SK-N-SH (cell line): Measurements from ENCODE around the gene TSEN2. TPM values are rescaled to one million over a fixed set of nuclear protein-coding genes. Genes with fewer than 3 reads are reported as not detected.

Experiments used
- CTCF ChIA-PET: fragments of 300-600, 350-600 bp; formaldehyde crosslinking; extraction: SDS; loops from one replicate; lab custom pipeline; 2021; lab: Yijun Ruan, JAX
- POLR2A ChIA-PET: fragments of 350-600 bp; sonication (Branson Sonifier 250); formaldehyde crosslinking; extraction: SDS; loops from one replicate; lab custom pipeline; 2020; ENCODE audit warnings: antibody characterized with exemption, inconsistent platforms; lab: Yijun Ruan, JAX
- DNase-seq: peaks from one replicate; pipeline ENCODE4 v3.0.0; 2012
- H2AFZ ChIP-seq: fragments of 200-600 bp; sonication (generic); 2 replicates; pipeline ENCODE4 v1.8.1; 2016; ENCODE audit warnings: antibody characterized with exemption, mild to moderate bottlenecking, low read depth
- H3F3A ChIP-seq: fragments of 200-600 bp; sonication (generic); replicated peaks from 2 replicates; pipeline ENCODE3; 2016; ENCODE audit warnings: antibody characterized with exemption, mild to moderate bottlenecking; ENCODE audit not compliant: insufficient read depth
- H3K27ac ChIP-seq, 2 experiments: fragments of 200-500 bp in 1 of 2; fragments of 200-600 bp in 1 of 2; sonication (Bioruptor generic) in 1 of 2; sonication (generic), shearing (Covaris generic) in 1 of 2; 2 replicates each; pipeline versions ENCODE4 v1.5.1 to v1.6.1; 2014 to 2016; ENCODE audit warnings: low read depth in 2 of 2, inconsistent platforms in 1 of 2, low read length in 1 of 2, mild to moderate bottlenecking in 1 of 2, mixed read lengths in 1 of 2
- H3K27me3 ChIP-seq: fragments of 200-600 bp; sonication (generic), shearing (Covaris generic); 2 replicates; pipeline ENCODE4 v1.6.1; 2016; ENCODE audit warnings: mixed run types; ENCODE audit not compliant: insufficient read depth
- H3K36me3 ChIP-seq, 2 experiments: fragments of 200-500 bp in 1 of 2; fragments of 200-600 bp in 1 of 2; sonication (Bioruptor generic) in 1 of 2; sonication (generic) in 1 of 2; replicated peaks in 1 of 2; 2 replicates each; pipeline versions ENCODE3 to v1.5.1; 2014 to 2016; ENCODE audit warnings: low read length in 1 of 2, mild to moderate bottlenecking in 1 of 2; ENCODE audit not compliant: insufficient read depth in 2 of 2, control insufficient read depth in 1 of 2
- H3K4me1 ChIP-seq, 2 experiments: fragments of 200-500 bp in 1 of 2; fragments of 200-600 bp in 1 of 2; sonication (Bioruptor generic) in 1 of 2; sonication (generic), shearing (Covaris generic) in 1 of 2; 2 replicates each; pipeline versions ENCODE4 v1.5.1 to v1.6.1; 2014 to 2016; ENCODE audit warnings: low read depth in 1 of 2, low read length in 1 of 2, mixed run types in 1 of 2; ENCODE audit not compliant: insufficient read depth in 2 of 2, control insufficient read depth in 1 of 2
- H3K4me2 ChIP-seq: fragments of 200-600 bp; sonication (generic), shearing (Covaris generic); 2 replicates; pipeline ENCODE4 v1.6.1; 2017; ENCODE audit warnings: mixed run types
- H3K4me3 ChIP-seq, 2 experiments: fragments of 200-500 bp in 1 of 2; fragments of 200-600 bp in 1 of 2; sonication (Bioruptor generic) in 1 of 2; sonication (generic), shearing (Covaris generic) in 1 of 2; 2 replicates each; pipeline versions ENCODE4 v1.5.1 to v1.8.1; 2014 to 2016; ENCODE audit warnings: low read depth in 2 of 2, inconsistent platforms in 1 of 2, low read length in 1 of 2, mild to moderate bottlenecking in 1 of 2, mixed read lengths in 1 of 2, moderate library complexity in 1 of 2
- H3K79me2 ChIP-seq: fragments of 200-600 bp; sonication (generic); 2 replicates; pipeline ENCODE4 v1.8.1; 2017; ENCODE audit warnings: mild to moderate bottlenecking; ENCODE audit not compliant: insufficient read depth
- H3K9ac ChIP-seq: fragments of 200-600 bp; sonication (generic); 2 replicates; pipeline ENCODE4 v1.6.1; 2017; ENCODE audit warnings: mixed run types
- H3K9me2 ChIP-seq: fragments of 200-600 bp; sonication (generic); 2 replicates; pipeline ENCODE4 v1.6.1; 2017; ENCODE audit warnings: mixed run types
- H3K9me3 ChIP-seq: fragments of 200-600 bp; sonication (generic); 2 replicates; pipeline ENCODE4 v1.6.1; 2017; ENCODE audit warnings: mixed run types, mild to moderate bottlenecking, moderate library complexity
- H4K20me1 ChIP-seq: fragments of 200-600 bp; sonication (generic); 2 replicates; pipeline ENCODE4 v1.6.1; 2017; ENCODE audit warnings: mild to moderate bottlenecking, mixed run types; ENCODE audit not compliant: insufficient read depth
- CHD2 ChIP-seq: fragments of 150-350 bp; IDR thresholded peaks from 2 replicates; pipeline ENCODE4 v1.6.1; 2018; ENCODE audit warnings: low read length; ENCODE audit not compliant: partially characterized antibody
- FOSL2 ChIP-seq: IDR thresholded peaks from 2 replicates; pipeline ENCODE4 v1.4.0; 2012; ENCODE audit warnings: low read depth, mild to moderate bottlenecking, moderate library complexity, borderline replicate concordance
- JUND ChIP-seq: IDR thresholded peaks from 2 replicates; pipeline ENCODE4 v1.4.0; 2012
- MXI1 ChIP-seq: IDR thresholded peaks from 2 replicates; pipeline ENCODE4 v1.6.1; 2012; ENCODE audit warnings: mild to moderate bottlenecking, low read depth, low read length, improper control_type of control experiment
- NRF1 ChIP-seq: IDR thresholded peaks from 2 replicates; pipeline ENCODE4 v1.6.1; 2012; ENCODE audit warnings: low read depth, mild to moderate bottlenecking, low read length
- RAD21 ChIP-seq: IDR thresholded peaks from 2 replicates; pipeline ENCODE4 v1.6.1; 2012; ENCODE audit warnings: mild to moderate bottlenecking, low read length
- RCOR1 ChIP-seq: fragments of 150-350 bp; IDR thresholded peaks from 2 replicates; pipeline ENCODE4 v1.6.1; 2017; ENCODE audit warnings: antibody characterized with exemption, low read length
- RFX5 ChIP-seq: IDR thresholded peaks from 2 replicates; pipeline ENCODE4 v1.6.1; 2012; ENCODE audit warnings: mild to moderate bottlenecking, improper control_type of control experiment, low read length
- TEAD4 ChIP-seq: IDR thresholded peaks from 2 replicates; pipeline ENCODE4 v1.4.0; 2012; ENCODE audit warnings: mild to moderate bottlenecking, borderline replicate concordance; ENCODE audit not compliant: insufficient read depth
- USF2 ChIP-seq: fragments of 150-350 bp; IDR thresholded peaks from 2 replicates; pipeline ENCODE4 v1.6.1; 2017; ENCODE audit warnings: antibody characterized with exemption, low read length, low read depth, borderline replicate concordance
- ZBTB33 ChIP-seq: IDR thresholded peaks from 2 replicates; pipeline ENCODE4 v1.4.0; 2012; ENCODE audit warnings: low read depth, borderline replicate concordance
- WGBS: methylation state at CpG from one replicate; pipeline ENCODE4 v1.1.6; 2017; ENCODE audit warnings: low lambda C conversion rate; 5-methylcytosine and 5-hydroxymethylcytosine counted together
- polyA plus RNA-seq, 3 experiments: library from polyadenylated mRNA; depleted of rRNA; stranded (reverse); fragments of >200 nt; gene quantifications; 2 replicates each; pipeline ENCODE4 v1.2.3, GENCODE V29; 2012
- TF ChIP-seq, protein P1 (sequence below): IDR thresholded peaks from 2 replicates; pipeline ENCODE4 v1.6.1; 2012; ENCODE audit warnings: mild to moderate bottlenecking, low read depth, low read length, moderate library complexity

TSEN2 gene
- polyA plus RNA-seq, 1 of the 3 experiments (the other 2 are of a cell fraction): 13.0 TPM

DNA sequence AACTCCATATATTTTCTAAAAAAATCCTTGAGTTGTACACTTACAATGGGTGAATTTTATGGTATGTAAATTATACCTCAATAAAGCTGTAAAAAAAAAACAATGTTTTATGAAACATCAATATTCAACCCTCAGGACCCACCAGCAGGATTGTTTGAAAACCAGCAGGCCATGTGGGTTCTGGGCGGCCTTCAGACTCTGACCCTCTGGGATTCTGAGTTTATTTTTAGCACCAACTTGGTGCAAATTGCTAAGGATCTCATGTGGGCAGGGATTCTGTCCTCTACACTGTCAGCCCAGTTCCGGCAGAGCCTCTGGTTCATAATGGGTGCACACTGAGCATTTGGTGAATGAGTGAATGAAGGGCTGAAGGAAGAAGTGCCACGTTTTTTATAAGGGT is 24.2 kb upstream of the TSEN2 start:
- H3K9ac ChIP-seq: no peak overlapping the region
- H3K9me2 ChIP-seq: no peaks in the 10 kb centered on the region
- WGBS: 71% methylated on average over 3 of the region's 3 CpGs
- H3K9me3 ChIP-seq: no peaks in the 10 kb centered on the region
- TF ChIP-seq USF2: no peak
- TF ChIP-seq ZBTB33: no peak
- TF ChIP-seq RAD21: no peak
- TF ChIP-seq NRF1: no peak
- no peak for TF ChIP-seq TEAD4
- TF ChIP-seq RFX5: no peak
- TF ChIP-seq CHD2: no peak
- no peak for TF ChIP-seq JUND
- H3K4me3 ChIP-seq: no peak overlapping the region
- peaks cover 5% of the 10 kb centered on the region for H3F3A ChIP-seq
- no peaks in the 10 kb centered on the region for H3K79me2 ChIP-seq
- no peak overlapping the region for H3K4me2 ChIP-seq
- H4K20me1 ChIP-seq: no peaks in the 10 kb centered on the region
- POLR2A ChIA-PET: no interaction called here
- H3K27me3 ChIP-seq: no peaks in the 10 kb centered on the region
- no peaks in the 10 kb centered on the region for H3K36me3 ChIP-seq
- CTCF ChIA-PET: interaction anchor here (1.3 to 1.4 kb wide), 2 partner anchors 20 to 35 kb away, joined by 3 to 4 read pairs; no protein-coding TSS in a partner anchor
- H3K27ac ChIP-seq: no peak overlapping the region
- H3K4me1 ChIP-seq: peaks cover 0 to 2% of the 10 kb centered on the region in 2 experiments; a peak in 1 of 4 replicates
- DNase-seq: no peak
- H2AFZ ChIP-seq: no peak overlapping the region

DNA sequence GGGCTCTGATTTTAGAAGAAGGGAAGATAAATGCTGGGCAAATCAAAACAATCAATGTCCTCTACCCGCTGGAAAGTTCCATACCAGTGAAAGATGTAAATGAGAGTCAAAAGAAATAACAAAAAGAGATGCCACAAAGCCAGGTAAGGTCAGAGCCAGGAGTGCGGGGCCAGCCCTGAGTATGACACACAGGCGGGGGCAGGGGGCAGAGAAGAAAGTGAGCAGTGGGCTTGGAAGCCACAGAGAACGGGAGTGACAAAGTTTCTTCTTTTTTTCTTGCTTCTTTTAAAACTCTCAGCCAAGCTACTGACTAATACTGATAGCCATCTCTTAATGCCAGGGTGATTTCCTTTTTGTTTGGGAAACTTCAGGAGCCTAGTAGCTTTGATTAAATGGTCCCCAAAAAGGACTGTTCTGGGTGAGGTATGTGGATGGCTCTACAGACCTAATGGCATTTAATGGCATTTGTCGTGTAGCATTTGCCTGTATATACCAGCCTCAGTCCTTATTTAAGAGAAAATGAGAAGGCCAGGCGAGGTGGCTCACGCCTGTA is 23.1 kb upstream of the TSEN2 start:
- no peaks in the 10 kb centered on the region for H3K9me3 ChIP-seq
- H3K27ac ChIP-seq: peak overlapping the region in 1 of 2 experiments; percentile 7; a peak in 1 of 4 replicates
- no peaks in the 10 kb centered on the region for H3K79me2 ChIP-seq
- H3K4me1 ChIP-seq: peaks cover 0 to 2% of the 10 kb centered on the region in 2 experiments; a peak in 1 of 4 replicates
- CTCF ChIA-PET: interaction anchor here (0.9 to 1.3 kb wide), 2 partner anchors 19 to 23 kb away, joined by 3 to 4 read pairs; no protein-coding TSS in a partner anchor
- POLR2A ChIA-PET: no interaction called here
- no peaks in the 10 kb centered on the region for H3K27me3 ChIP-seq
- WGBS: 81% methylated on average over 7 of the region's 7 CpGs
- 0 out of 2 replicates have a peak overlapping the region, but pooled peaks have one; percentile 4 for H3K4me2 ChIP-seq
- H2AFZ ChIP-seq: no peak overlapping the region
- no peaks in the 10 kb centered on the region for H4K20me1 ChIP-seq
- H3K4me3 ChIP-seq: no peak overlapping the region
- H3K9ac ChIP-seq: no peak overlapping the region
- H3F3A ChIP-seq: peaks cover 5% of the 10 kb centered on the region
- no peaks in the 10 kb centered on the region for H3K36me3 ChIP-seq
- no peak for DNase-seq
- TF ChIP-seq MXI1 (no peak), RCOR1 (no peak), FOSL2 (0 out of 2 replicates have a peak, but pooled peaks have one; percentile 6), RAD21 (no peak)
- TF ChIP-seq, protein P1, sequence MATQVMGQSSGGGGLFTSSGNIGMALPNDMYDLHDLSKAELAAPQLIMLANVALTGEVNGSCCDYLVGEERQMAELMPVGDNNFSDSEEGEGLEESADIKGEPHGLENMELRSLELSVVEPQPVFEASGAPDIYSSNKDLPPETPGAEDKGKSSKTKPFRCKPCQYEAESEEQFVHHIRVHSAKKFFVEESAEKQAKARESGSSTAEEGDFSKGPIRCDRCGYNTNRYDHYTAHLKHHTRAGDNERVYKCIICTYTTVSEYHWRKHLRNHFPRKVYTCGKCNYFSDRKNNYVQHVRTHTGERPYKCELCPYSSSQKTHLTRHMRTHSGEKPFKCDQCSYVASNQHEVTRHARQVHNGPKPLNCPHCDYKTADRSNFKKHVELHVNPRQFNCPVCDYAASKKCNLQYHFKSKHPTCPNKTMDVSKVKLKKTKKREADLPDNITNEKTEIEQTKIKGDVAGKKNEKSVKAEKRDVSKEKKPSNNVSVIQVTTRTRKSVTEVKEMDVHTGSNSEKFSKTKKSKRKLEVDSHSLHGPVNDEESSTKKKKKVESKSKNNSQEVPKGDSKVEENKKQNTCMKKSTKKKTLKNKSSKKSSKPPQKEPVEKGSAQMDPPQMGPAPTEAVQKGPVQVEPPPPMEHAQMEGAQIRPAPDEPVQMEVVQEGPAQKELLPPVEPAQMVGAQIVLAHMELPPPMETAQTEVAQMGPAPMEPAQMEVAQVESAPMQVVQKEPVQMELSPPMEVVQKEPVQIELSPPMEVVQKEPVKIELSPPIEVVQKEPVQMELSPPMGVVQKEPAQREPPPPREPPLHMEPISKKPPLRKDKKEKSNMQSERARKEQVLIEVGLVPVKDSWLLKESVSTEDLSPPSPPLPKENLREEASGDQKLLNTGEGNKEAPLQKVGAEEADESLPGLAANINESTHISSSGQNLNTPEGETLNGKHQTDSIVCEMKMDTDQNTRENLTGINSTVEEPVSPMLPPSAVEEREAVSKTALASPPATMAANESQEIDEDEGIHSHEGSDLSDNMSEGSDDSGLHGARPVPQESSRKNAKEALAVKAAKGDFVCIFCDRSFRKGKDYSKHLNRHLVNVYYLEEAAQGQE: no peak
- H3K9me2 ChIP-seq: no peaks in the 10 kb centered on the region
